Lower leg skin (tissue), 3 donors: ENCODE data around the gene CPVL.

Experiments used
- CTCF ChIP-seq, 3 donors: fragments of 450-650 bp; IDR thresholded peaks; one replicate each; pipeline ENCODE4 v1.5.1; 2016; ENCODE audit warnings: antibody characterized with exemption in 3 of 3, mild to moderate bottlenecking in 3 of 3, moderate library complexity in 2 of 3
- POLR2A ChIP-seq, 2 donors: fragments of 450-650 bp; IDR thresholded peaks; one replicate each; pipeline ENCODE4 v1.6.1; 2016 to 2017; ENCODE audit warnings: antibody characterized with exemption in 2 of 2, mild to moderate bottlenecking in 1 of 2, moderate library complexity in 1 of 2

- TF ChIP-seq CTCF (IDR thresholded peaks at IDR 0.05) = no peak
- TF ChIP-seq POLR2A (IDR thresholded peaks at IDR 0.05) = no peak
These were observed 39.3 kb downstream of the CPVL start for GRCh38 chr7:29107056-29107455.
